Liver (tissue), 3 donors: ENCODE results near the gene PRR23E.

Experiments used
- ATF3 ChIP-seq: IDR thresholded peaks from 2 replicates; pipeline ENCODE4 v1.6.1; 2016; ENCODE audit warnings: antibody characterized with exemption
- CTCF ChIP-seq: fragments of 150-350 bp; IDR thresholded peaks from 2 replicates; pipeline ENCODE4 v1.5.1; 2017; ENCODE audit warnings: improper control_type of control experiment, low read depth, low read length; ENCODE audit not compliant: missing input control
- EGR1 ChIP-seq, 2 donors: IDR thresholded peaks; 2 replicates each; pipeline ENCODE4 v1.6.1; 2016 to 2018; ENCODE audit warnings: antibody characterized with exemption in 2 of 2, low read depth in 2 of 2
- FOXA1 ChIP-seq: IDR thresholded peaks from 2 replicates; pipeline ENCODE4 v1.6.1; 2016; ENCODE audit warnings: antibody characterized with exemption
- FOXA2 ChIP-seq: IDR thresholded peaks from 2 replicates; pipeline ENCODE4 v1.6.1; 2016; ENCODE audit warnings: antibody characterized with exemption
- GABPA ChIP-seq, 2 donors: IDR thresholded peaks in 1 of 2; conservative IDR thresholded peaks in 1 of 2; 2 replicates each; pipeline ENCODE4 v1.6.1; 2016; ENCODE audit warnings: antibody characterized with exemption in 2 of 2, mild to moderate bottlenecking in 1 of 2, moderate library complexity in 1 of 2
- HNF4A ChIP-seq, 2 donors: conservative IDR thresholded peaks; 2 replicates each; pipeline ENCODE4 v1.6.1; 2016; ENCODE audit warnings: antibody characterized with exemption in 2 of 2, mild to moderate bottlenecking in 2 of 2
- JUND ChIP-seq, 2 donors: IDR thresholded peaks; 2 replicates each; pipeline ENCODE4 v1.6.1; 2016; ENCODE audit warnings: antibody characterized with exemption in 2 of 2
- MAX ChIP-seq: IDR thresholded peaks from 2 replicates; pipeline ENCODE4 v1.6.1; 2016; ENCODE audit warnings: antibody characterized with exemption
- RAD21 ChIP-seq, 2 donors: IDR thresholded peaks; 2 replicates each; pipeline ENCODE4 v1.6.1; 2016; ENCODE audit warnings: antibody characterized with exemption in 2 of 2, mild to moderate bottlenecking in 2 of 2
- REST ChIP-seq: IDR thresholded peaks from 2 replicates; pipeline ENCODE4 v1.6.1; 2016; ENCODE audit warnings: antibody characterized with exemption, mild to moderate bottlenecking
- TAF1 ChIP-seq: conservative IDR thresholded peaks from 2 replicates; pipeline ENCODE4 v1.6.1; 2016; ENCODE audit warnings: antibody characterized with exemption, mild to moderate bottlenecking
- YY1 ChIP-seq: IDR thresholded peaks from 2 replicates; pipeline ENCODE4 v1.6.1; 2016; ENCODE audit warnings: antibody characterized with exemption, mild to moderate bottlenecking
- ZBTB33 ChIP-seq: IDR thresholded peaks from 2 replicates; pipeline ENCODE4 v1.6.1; 2016; ENCODE audit warnings: antibody characterized with exemption
- donor health status: healthy.
- donor health status: healthy.

GRCh38 chr3:127221037-127221436 is 28.1 kb downstream of the PRR23E start:
- TF ChIP-seq ATF3 (no peak), CTCF (no peak), YY1 (no peak), ZBTB33 (no peak), JUND (IDR thresholded peaks at IDR 0.05) (no peak), REST (no peak), MAX (no peak), FOXA1 (no peak), TAF1 (no peak), RAD21 (IDR thresholded peaks at IDR 0.05) (no peak), FOXA2 (no peak), EGR1 (IDR thresholded peaks at IDR 0.05; ENCODE audit: low read depth in 2 of 2) (no peak), HNF4A (conservative IDR thresholded peaks at IDR 0.05) (no peak), GABPA (IDR thresholded peaks at IDR 0.05 in 1 of 2, conservative IDR thresholded peaks at IDR 0.05 in 1 of 2) (no peak)
